Measurements from ENCODE around the gene CREB5.

GRCh38 chr7:28872226-28872625, 459.9 kb downstream of the CREB5 start:
- TF ChIP-seq ZNF462 (CRISPR knock-in tag; IDR thresholded peaks at IDR 0.05) = no peak
- TF ChIP-seq EZH2 (IDR thresholded peaks at IDR 0.05; ENCODE audit: low read depth, unreplicated experiment) = no peak
- TF ChIP-seq POLR2AphosphoS5 (IDR thresholded peaks at IDR 0.05; ENCODE audit: low read depth) = no peak
- TF ChIP-seq CTCF (conservative IDR thresholded peaks at IDR 0.05; ENCODE audit: low read depth in 2 of 2) = no peak
- TF ChIP-seq ZNF331 (CRISPR knock-in tag; IDR thresholded peaks at IDR 0.05; ENCODE audit: low read depth) = no peak
- no peak for TF ChIP-seq STAT1 (IDR thresholded peaks at IDR 0.05; ENCODE audit: unreplicated experiment)
- TF ChIP-seq EZH2phosphoT487 (IDR thresholded peaks at IDR 0.05; ENCODE audit: unreplicated experiment) = no peak
- no peak for TF ChIP-seq REST (IDR thresholded peaks at IDR 0.05; ENCODE audit: unreplicated experiment)
- TF ChIP-seq NANOG (IDR thresholded peaks at IDR 0.05; ENCODE audit: borderline replicate concordance) = no peak
- TF ChIP-seq CREB1 (CRISPR knock-in tag; IDR thresholded peaks at IDR 0.05; ENCODE audit: low read depth) = no peak
